Rectal smooth muscle tissue (tissue), 1 donor: ENCODE data around the gene FAM3A.
"Not testable (repeated sequence)": the region's sequence is repeated elsewhere in the genome, so short reads cannot be mapped to it uniquely, and the experiment has no call there.

Source experiments
- H3K27ac ChIP-seq: one replicate; pipeline ENCODE4 v1.7.0; 2013; ENCODE audit warnings: low read depth, low read length, inconsistent platforms
- H3K27me3 ChIP-seq: one replicate; pipeline ENCODE4 v1.7.0; 2013; ENCODE audit warnings: low read length; ENCODE audit not compliant: control insufficient read depth, insufficient read depth
- H3K36me3 ChIP-seq: one replicate; pipeline ENCODE4 v1.7.0; 2013; ENCODE audit warnings: low read length; ENCODE audit not compliant: control insufficient read depth, insufficient read depth
- H3K4me1 ChIP-seq: one replicate; pipeline ENCODE4 v1.7.0; 2013; ENCODE audit warnings: low read length; ENCODE audit not compliant: control insufficient read depth, insufficient read depth
- H3K4me3 ChIP-seq: one replicate; pipeline ENCODE4 v1.7.0; 2013; ENCODE audit warnings: low read length
- H3K9ac ChIP-seq: one replicate; pipeline ENCODE4 v1.7.0; 2013; ENCODE audit warnings: low read length

The FAM3A gene, protein sequence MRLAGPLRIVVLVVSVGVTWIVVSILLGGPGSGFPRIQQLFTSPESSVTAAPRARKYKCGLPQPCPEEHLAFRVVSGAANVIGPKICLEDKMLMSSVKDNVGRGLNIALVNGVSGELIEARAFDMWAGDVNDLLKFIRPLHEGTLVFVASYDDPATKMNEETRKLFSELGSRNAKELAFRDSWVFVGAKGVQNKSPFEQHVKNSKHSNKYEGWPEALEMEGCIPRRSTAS

GRCh38 chrX:154515966-154516655 lies at the start of gene FAM3A:
TSS of gene FAM3A (minus strand) at chrX:154516232. CDS start at chrX:154515772, 460 bp downstream.
- peak within 1 kb of the TSS; percentile 77 for H3K4me3 ChIP-seq
- H3K27ac ChIP-seq: peak within 1 kb of the TSS; percentile 95
- peak within 1 kb of the TSS; percentile 92 for H3K9ac ChIP-seq
- H3K4me1 ChIP-seq: peaks cover 7% of the 10 kb centered on the region
- H3K27me3 ChIP-seq: peaks cover 4% of the 10 kb centered on the region
- H3K36me3 ChIP-seq: no peaks in the 10 kb centered on the region

DNA sequence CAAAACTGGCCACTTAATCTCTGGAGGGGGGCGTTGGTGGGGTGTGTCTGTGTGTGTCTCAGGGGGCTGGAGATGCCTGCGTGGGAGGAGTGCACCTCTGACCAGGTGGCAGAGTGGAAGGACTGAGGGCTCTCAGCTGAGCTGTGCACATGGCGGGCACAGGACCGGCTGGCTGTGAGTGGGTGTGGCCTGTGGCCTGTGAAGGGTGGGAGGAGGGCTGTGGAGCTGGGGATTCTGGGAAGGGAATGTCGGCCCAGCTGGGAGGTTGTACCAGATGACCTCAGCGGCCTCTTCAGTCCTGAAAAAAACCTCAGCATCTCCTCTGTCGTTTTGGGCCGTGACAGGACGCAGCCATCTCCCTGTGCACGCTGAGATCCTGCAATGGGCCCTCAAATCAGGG lies 46.3 kb upstream of the FAM3A start:
- not testable (repeated sequence) for H3K36me3 ChIP-seq, H3K27me3 ChIP-seq, H3K27ac ChIP-seq, H3K4me1 ChIP-seq, H3K4me3 ChIP-seq, H3K9ac ChIP-seq

GRCh38 chrX:154560326-154560725 lies 44.3 kb upstream of the FAM3A start:
- H3K4me3 ChIP-seq, H3K4me1 ChIP-seq, H3K27me3 ChIP-seq, H3K36me3 ChIP-seq, H3K27ac ChIP-seq, H3K9ac ChIP-seq: not testable (repeated sequence)

DNA sequence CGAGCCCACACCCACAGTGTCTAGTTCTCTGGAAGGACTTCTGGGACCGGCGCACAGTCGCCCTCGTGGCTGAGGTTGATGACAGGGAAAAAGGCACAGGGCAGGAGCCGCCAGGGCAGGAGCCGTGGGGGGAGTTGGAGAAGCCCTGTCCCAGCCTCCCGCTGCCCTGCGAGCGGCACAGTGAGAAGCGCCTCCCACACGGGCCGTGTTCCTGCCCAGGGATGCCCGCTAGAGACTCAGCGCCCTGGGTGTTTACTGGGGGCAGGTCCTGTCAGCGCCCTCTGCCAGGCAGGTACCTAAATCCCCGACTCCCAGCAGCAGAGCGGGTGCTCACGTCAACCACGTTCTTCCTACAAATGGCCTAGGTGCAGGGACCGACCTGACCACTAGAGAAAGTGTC lies 42.9 kb upstream of the FAM3A start:
- not testable (repeated sequence) for H3K27ac ChIP-seq, H3K9ac ChIP-seq, H3K4me1 ChIP-seq, H3K27me3 ChIP-seq, H3K4me3 ChIP-seq, H3K36me3 ChIP-seq

- H3K27ac ChIP-seq, H3K36me3 ChIP-seq, H3K9ac ChIP-seq, H3K4me1 ChIP-seq, H3K27me3 ChIP-seq, H3K4me3 ChIP-seq: not testable (repeated sequence)
Measured at GRCh38 chrX:154558060-154558690, 42.1 kb upstream of the FAM3A start.

GRCh38 chrX:154552112-154552806 lies 36.2 kb upstream of the FAM3A start:
- not testable (repeated sequence) for H3K4me1 ChIP-seq, H3K4me3 ChIP-seq, H3K27ac ChIP-seq, H3K9ac ChIP-seq, H3K36me3 ChIP-seq, H3K27me3 ChIP-seq

DNA sequence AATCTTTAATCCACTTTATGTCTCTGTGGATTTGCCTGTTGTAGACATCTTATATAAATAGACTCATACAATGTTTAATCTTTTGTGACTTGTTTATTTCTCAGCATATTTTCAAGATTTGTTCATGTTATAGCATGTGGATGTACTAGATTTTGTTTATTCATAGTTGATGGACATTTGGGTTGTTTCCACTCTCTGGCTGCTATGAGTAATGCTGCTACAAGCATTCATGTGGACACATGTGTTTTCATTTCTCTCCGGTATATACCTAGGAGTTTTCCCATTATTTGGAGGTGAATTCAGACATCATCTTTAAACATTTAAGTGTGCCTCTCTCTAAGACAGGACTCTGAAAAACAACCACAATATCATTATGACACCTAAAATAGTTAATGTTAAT lies 33.7 kb upstream of the FAM3A start:
- Histone ChIP-seq H3K4me3 (no peak overlapping the region), H3K36me3 (peaks cover 9% of the 10 kb centered on the region), H3K4me1 (peaks cover 4% of the 10 kb centered on the region), H3K9ac (no peak overlapping the region), H3K27ac (no peak overlapping the region), H3K27me3 (no peaks in the 10 kb centered on the region)

- Histone ChIP-seq H3K27ac (peak overlapping the region; percentile 84), H3K4me1 (peaks cover 4% of the 10 kb centered on the region), H3K4me3 (peak overlapping the region; percentile 69), H3K27me3 (no peaks in the 10 kb centered on the region), H3K9ac (peak overlapping the region; percentile 58), H3K36me3 (peaks cover under 1% of the 10 kb centered on the region)
Measured at GRCh38 chrX:154548028-154548316, 31.9 kb upstream of the FAM3A start.

GRCh38 chrX:154547245-154548027 lies 31.4 kb upstream of the FAM3A start, which contains the start of gene IKBKG:
TSS of gene IKBKG (plus strand) at chrX:154547620. CDS start at chrX:154552003, 4,383 bp downstream.
- Histone ChIP-seq H3K36me3 (no peaks in the 10 kb centered on the region), H3K27me3 (no peaks in the 10 kb centered on the region), H3K4me3 (peak within 1 kb of the TSS; percentile 75), H3K27ac (peak within 1 kb of the TSS; percentile 84), H3K4me1 (peaks cover 4% of the 10 kb centered on the region), H3K9ac (peak within 1 kb of the TSS; percentile 58)

- Histone ChIP-seq H3K27ac (peak within 1 kb of the TSS; percentile 84), H3K4me3 (peak within 1 kb of the TSS; percentile 75), H3K27me3 (peaks cover 2% of the 10 kb centered on the region), H3K9ac (peak within 1 kb of the TSS; percentile 58), H3K36me3 (no peaks in the 10 kb centered on the region), H3K4me1 (peaks cover 4% of the 10 kb centered on the region)
Measured at GRCh38 chrX:154546354-154547244, 30.6 kb upstream of the FAM3A start, which contains the start of gene G6PD. TSS of gene G6PD (minus strand) at chrX:154546846. CDS start at chrX:154546155, 691 bp downstream.

DNA sequence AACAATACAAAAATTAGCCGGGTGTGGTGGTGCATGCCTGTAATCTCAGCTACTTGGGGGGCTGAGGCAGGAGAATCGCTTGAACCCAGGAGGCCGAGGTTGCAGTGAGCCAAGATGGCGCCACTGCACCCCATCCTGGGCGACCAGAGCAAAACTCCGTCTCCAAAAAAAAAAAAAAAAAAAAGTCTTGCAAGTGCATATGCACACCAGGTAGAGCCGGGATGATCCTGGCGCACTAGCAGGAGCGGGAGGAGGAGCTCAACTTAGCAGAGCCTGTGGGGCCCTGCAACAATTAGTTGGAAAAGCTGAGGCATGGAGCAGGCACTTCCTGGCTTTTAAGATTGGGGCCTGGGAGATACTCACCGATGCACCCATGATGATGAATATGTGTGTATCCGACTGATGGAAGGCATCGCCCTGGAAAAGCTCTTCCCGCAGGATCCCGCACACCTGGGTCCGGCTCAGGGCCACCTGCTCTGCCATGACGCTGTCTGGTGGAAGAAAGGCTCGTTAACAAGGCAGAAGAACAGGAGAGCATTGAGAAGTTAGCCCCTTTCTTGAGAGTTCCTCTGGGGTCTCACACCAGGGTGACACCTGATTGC lies 29.7 kb upstream of the FAM3A start:
- Histone ChIP-seq H3K36me3 (no peaks in the 10 kb centered on the region), H3K4me3 (peak overlapping the region; percentile 75), H3K4me1 (peaks cover 4% of the 10 kb centered on the region), H3K9ac (no peak overlapping the region), H3K27ac (no peak overlapping the region), H3K27me3 (peaks cover 2% of the 10 kb centered on the region)
